H1 (cell line): Measurements from ENCODE around the gene NAXE. TPM values are rescaled to one million over a fixed set of nuclear protein-coding genes. Genes with fewer than 3 reads are reported as not detected.
A peak's percentile ranks its signal among the peaks of the same experiment; 100 is the strongest.

Experiments
- CTCF ChIA-PET: fragments of 300-600 bp; sonication (Branson Sonifier 250); formaldehyde crosslinking; loops from one replicate; lab custom pipeline; 2021; ENCODE audit not compliant: partially characterized antibody; lab: Charles Lee
- POLR2A ChIA-PET: fragments of 300-600 bp; sonication (Branson Sonifier 250); formaldehyde crosslinking; loops from one replicate; lab custom pipeline; 2021; ENCODE audit warnings: inconsistent platforms; ENCODE audit not compliant: partially characterized antibody; lab: Charles Lee
- DNase-seq, 2 experiments: peaks; one replicate each; pipeline versions ENCODE4 v3.0.0 to v3.0.0-alpha.2; 2010 to 2022; ENCODE audit warnings: low spot score in 2 of 2, low read depth in 1 of 2, mixed read lengths in 1 of 2
- FAIRE-seq: peaks from 2 replicates; lab custom pipeline; 2011; peaks lifted over from hg19 to GRCh38; lab: Jason Lieb, UNC
- H2AFZ ChIP-seq: 2 replicates; pipeline ENCODE4 v1.8.1; 2012; ENCODE audit warnings: low read length, inconsistent platforms
- H2AK5ac ChIP-seq: 2 replicates; pipeline ENCODE4 v1.6.1; 2013; ENCODE audit warnings: low read depth, low read length
- H2BK120ac ChIP-seq: replicated peaks from 2 replicates; pipeline ENCODE3; 2013; ENCODE audit warnings: low read depth, low read length, inconsistent platforms
- H2BK12ac ChIP-seq: 2 replicates; pipeline ENCODE4 v1.6.1; 2013; ENCODE audit warnings: low read depth, low read length
- H2BK15ac ChIP-seq: 2 replicates; pipeline ENCODE4 v1.6.1; 2013; ENCODE audit warnings: low read length
- H2BK20ac ChIP-seq: 2 replicates; pipeline ENCODE4 v1.6.1; 2013; ENCODE audit warnings: low read length
- H2BK5ac ChIP-seq: 2 replicates; pipeline ENCODE4 v1.6.1; 2013; ENCODE audit warnings: low read depth, low read length
- H3K14ac ChIP-seq: 2 replicates; pipeline ENCODE4 v1.6.1; 2013; ENCODE audit warnings: inconsistent platforms; ENCODE audit not compliant: insufficient read length
- H3K18ac ChIP-seq: 2 replicates; pipeline ENCODE4 v1.6.1; 2013; ENCODE audit warnings: low read length; ENCODE audit errors: extremely low read depth
- H3K23ac ChIP-seq: 2 replicates; pipeline ENCODE4 v1.6.1; 2013; ENCODE audit warnings: inconsistent platforms; ENCODE audit not compliant: insufficient read length
- H3K23me2 ChIP-seq: 2 replicates; pipeline ENCODE4 v1.6.1; 2013; ENCODE audit warnings: low read depth, low read length
- H3K27ac ChIP-seq: 2 replicates; pipeline ENCODE4 v1.6.1; 2011; ENCODE audit warnings: low read depth, low read length, inconsistent platforms
- H3K27me3 ChIP-seq, 4 experiments: replicated peaks in 1 of 4; 1 replicate in 1 of 4; 2 replicates in 3 of 4; pipeline versions ENCODE4 v1.6.1 to v1.8.1; 2011 to 2013; ENCODE audit warnings: low read length in 3 of 4, mild to moderate bottlenecking in 3 of 4, inconsistent platforms in 2 of 4, mixed read lengths in 2 of 4, moderate library complexity in 1 of 4; ENCODE audit not compliant: control insufficient read depth in 3 of 4, insufficient read depth in 3 of 4; ENCODE audit errors: extremely low read depth in 1 of 4
- H3K36me3 ChIP-seq, 4 experiments: 2 replicates each; pipeline versions ENCODE4 v1.6.1 to v1.8.1; 2011 to 2013; ENCODE audit warnings: mild to moderate bottlenecking in 4 of 4, low read length in 3 of 4, moderate library complexity in 2 of 4, control low read depth in 1 of 4, inconsistent platforms in 1 of 4; ENCODE audit not compliant: insufficient read depth in 4 of 4, control insufficient read depth in 2 of 4
- H3K4ac ChIP-seq: replicated peaks from 2 replicates; pipeline ENCODE3; 2013; ENCODE audit warnings: low read length, low read depth, mixed read lengths, inconsistent platforms; ENCODE audit not compliant: insufficient read length
- H3K4me1 ChIP-seq, 4 experiments: replicated peaks in 1 of 4; 1 replicate in 1 of 4; 2 replicates in 3 of 4; pipeline versions ENCODE4 v1.6.1 to v1.8.1; 2011 to 2013; ENCODE audit warnings: low read length in 3 of 4, inconsistent platforms in 2 of 4, mixed read lengths in 1 of 4; ENCODE audit not compliant: insufficient read depth in 4 of 4, control insufficient read depth in 3 of 4
- H3K4me2 ChIP-seq, 2 experiments: 2 replicates each; pipeline versions ENCODE4 v1.6.1 to v1.8.1; 2011 to 2013; ENCODE audit warnings: low read depth in 2 of 2, low read length in 2 of 2, control low read depth in 1 of 2, inconsistent platforms in 1 of 2, mild to moderate bottlenecking in 1 of 2; ENCODE audit not compliant: insufficient read depth in 1 of 2
- H3K4me3 ChIP-seq, 4 experiments: fragments of 200-600, 300-600 bp in 1 of 4; sonication (generic), shearing (Covaris generic), sonication (Bioruptor Twin) in 1 of 4; 2 replicates each; pipeline versions ENCODE4 v1.5.1 to v1.8.1; 2011 to 2016; ENCODE audit warnings: low read length in 4 of 4, low read depth in 3 of 4, control low read depth in 2 of 4, inconsistent platforms in 2 of 4, mild to moderate bottlenecking in 2 of 4, mixed read lengths in 1 of 4, moderate library complexity in 1 of 4; ENCODE audit not compliant: insufficient read depth in 2 of 4; ENCODE audit errors: extremely low read depth in 1 of 4
- H3K56ac ChIP-seq: replicated peaks from 2 replicates; pipeline ENCODE3; 2013; ENCODE audit warnings: low read depth, mild to moderate bottlenecking, mixed read lengths, low read length, inconsistent platforms; ENCODE audit not compliant: insufficient read length
- H3K79me1 ChIP-seq: 2 replicates; pipeline ENCODE4 v1.6.1; 2013; ENCODE audit warnings: low read depth, low read length, control low read depth
- H3K79me2 ChIP-seq, 2 experiments: 2 replicates each; pipeline versions ENCODE4 v1.6.1 to v1.8.1; 2012 to 2013; ENCODE audit warnings: low read length in 2 of 2, mild to moderate bottlenecking in 2 of 2, inconsistent platforms in 1 of 2; ENCODE audit not compliant: insufficient read depth in 2 of 2, control insufficient read depth in 1 of 2
- H3K9ac ChIP-seq, 4 experiments: replicated peaks in 1 of 4; 1 replicate in 1 of 4; 2 replicates in 3 of 4; pipeline versions ENCODE4 v1.6.1 to v1.8.1; 2011 to 2013; ENCODE audit warnings: low read depth in 3 of 4, low read length in 3 of 4, control low read depth in 2 of 4, mild to moderate bottlenecking in 2 of 4, moderate library complexity in 2 of 4, inconsistent platforms in 1 of 4; ENCODE audit errors: extremely low read depth in 1 of 4
- H3K9me3 ChIP-seq, 2 experiments: 2 replicates each; pipeline versions ENCODE4 v1.6.1 to v1.8.1; 2012 to 2013; ENCODE audit warnings: mild to moderate bottlenecking in 2 of 2, moderate library complexity in 2 of 2, control low read depth in 1 of 2, inconsistent platforms in 1 of 2, low read depth in 1 of 2, low read length in 1 of 2, mixed read lengths in 1 of 2; ENCODE audit not compliant: insufficient read depth in 2 of 2
- H4K20me1 ChIP-seq, 2 experiments: replicated peaks in 1 of 2; 2 replicates each; pipeline versions ENCODE3 to v1.8.1; 2011 to 2013; ENCODE audit warnings: inconsistent platforms in 2 of 2, low read length in 2 of 2, mild to moderate bottlenecking in 1 of 2; ENCODE audit not compliant: insufficient read depth in 2 of 2, control insufficient read depth in 1 of 2
- H4K5ac ChIP-seq: 2 replicates; pipeline ENCODE4 v1.6.1; 2013; ENCODE audit warnings: low read length, low read depth, mixed read lengths, inconsistent platforms; ENCODE audit not compliant: insufficient read length
- H4K8ac ChIP-seq: 2 replicates; pipeline ENCODE4 v1.8.0; 2013; ENCODE audit warnings: mild to moderate bottlenecking, moderate library complexity, low read length, inconsistent platforms; ENCODE audit not compliant: insufficient read depth; ENCODE audit errors: extremely low read depth
- H4K91ac ChIP-seq: replicated peaks from 2 replicates; pipeline ENCODE3; 2013; ENCODE audit warnings: low read length, mixed read lengths, inconsistent platforms; ENCODE audit not compliant: insufficient read length
- BACH1 ChIP-seq: IDR thresholded peaks from 2 replicates; pipeline ENCODE4 v1.6.1; 2012; ENCODE audit warnings: low read length, improper control_type of control experiment
- CTCF ChIP-seq, 3 experiments: IDR thresholded peaks; 1 replicate in 2 of 3; 2 replicates in 1 of 3; pipeline versions ENCODE4 v1.5.1 to v1.6.1; 2011; ENCODE audit warnings: low read length in 3 of 3, mild to moderate bottlenecking in 3 of 3, inconsistent platforms in 2 of 3, low read depth in 1 of 3, moderate library complexity in 1 of 3; ENCODE audit not compliant: insufficient read depth in 1 of 3; ENCODE audit errors: control extremely low read depth in 1 of 3
- JUND ChIP-seq: IDR thresholded peaks from 2 replicates; pipeline ENCODE4 v1.6.1; 2011; ENCODE audit warnings: mild to moderate bottlenecking, improper control_type of control experiment, low read length
- POU5F1 ChIP-seq: IDR thresholded peaks from 2 replicates; pipeline ENCODE4 v1.6.1; 2011; ENCODE audit warnings: low read depth, mild to moderate bottlenecking, low read length, moderate library complexity
- SP1 ChIP-seq: IDR thresholded peaks from 2 replicates; pipeline ENCODE4 v1.6.1; 2011; ENCODE audit warnings: low read depth, low read length
- SP2 ChIP-seq: IDR thresholded peaks from 2 replicates; pipeline ENCODE4 v1.6.1; 2012; ENCODE audit warnings: mild to moderate bottlenecking, low read length, inconsistent platforms
- TAF7 ChIP-seq: optimal IDR thresholded peaks from 2 replicates; pipeline ENCODE3; 2011; ENCODE audit warnings: low read depth, mild to moderate bottlenecking, inconsistent platforms, low read length, moderate library complexity, borderline replicate concordance
- USF2 ChIP-seq: IDR thresholded peaks from 2 replicates; pipeline ENCODE4 v1.6.1; 2011; ENCODE audit warnings: low read length, improper control_type of control experiment
- WGBS, 2 experiments: shearing (Covaris generic) in 1 of 2; methylation state at CpG; one replicate each; pipeline versions ENCODE4 v1.1.6 to v1.1.7; 2013 to 2015; ENCODE audit warnings: low lambda C conversion rate in 2 of 2, mixed read lengths in 2 of 2, inconsistent platforms in 1 of 2, low coverage in 1 of 2, missing lambda C conversion rate in 1 of 2; ENCODE audit not compliant: insufficient replicate concordance in 2 of 2, insufficient coverage in 1 of 2, insufficient read length in 1 of 2; ENCODE audit errors: extremely low coverage in 1 of 2, missing lambda C conversion rate in 1 of 2; 5-methylcytosine and 5-hydroxymethylcytosine counted together
- polyA plus RNA-seq, 7 experiments: library from polyadenylated mRNA; depleted of rRNA in 3 of 7; stranded (reverse) in 5 of 7; unstranded in 2 of 7; fragments of >200 nt in 5 of 7; fragments of 200-250 nt in 2 of 7; gene quantifications; 1 replicate in 5 of 7; 2 replicates in 1 of 7; 4 replicates in 1 of 7; pipeline versions ENCODE4 v1.2.1 to v1.2.3, GENCODE V29; 2011 to 2013; ENCODE audit warnings: missing spikeins in 2 of 7, mixed read lengths in 2 of 7
- total RNA-seq: library from RNA; stranded (reverse); fragmentation: NEBNext Ultra II Directional; extraction: Animal tissue kit (Norgen Biotek cat#: 25700); gene quantifications from 2 replicates; pipeline ENCODE4 v1.2.1, GENCODE V29; 2021

Gene NAXE
- total and polyA plus RNA-seq, 2 of the 8 experiments (the other 6 are each of a cell fraction or from before 2014, with no cell fraction given), result 73.1 to 74.3 TPM

GRCh38 chr1:156640842-156641706 lies 49.5 kb downstream of the NAXE start:
- WGBS, 2 experiments, result 48% methylated on average over 6 of the region's 6 CpGs; no CpG with 5 or more reads in 1 of the 2 experiments
- TF ChIP-seq SP2 (no peak), BACH1 (no peak), CTCF (IDR thresholded peaks at IDR 0.05; ENCODE audit: control extremely low read depth in 1 of 3, insufficient read depth in 1 of 3, low read depth in 1 of 3, low read length in 3 of 3) (no peak), JUND (no peak), SP1 (no peak), TAF7 (no peak), POU5F1 (no peak), USF2 (no peak)

More at GRCh38 chr1:156640842-156641706, 49.5 kb downstream of the NAXE start:
- Histone ChIP-seq H3K4me3 (peak overlapping the region; percentile 26 to 72 (median 47)), H3K79me1 (no peaks in the 10 kb centered on the region), H4K91ac (no peak overlapping the region), H2AK5ac (no peak overlapping the region; the same call in 1 of the 2 replicates), H2BK12ac (peak overlapping the region; percentile 50; the same call in 1 of the 2 replicates), H4K5ac (no peak overlapping the region), H2BK5ac (no peak overlapping the region; the same call in 1 of the 2 replicates), H2BK20ac (no peak overlapping the region), H3K9me3 (no peaks in the 10 kb centered on the region), H3K36me3 (no peaks in the 10 kb centered on the region), H4K20me1 (peaks cover 0 to 4% of the 10 kb centered on the region in 2 experiments), H4K8ac (no peak overlapping the region), H3K27ac (no peak overlapping the region), H3K18ac (no peak overlapping the region; the same call in 1 of the 2 replicates), H3K14ac (no peak overlapping the region), H3K23me2 (peaks cover 11% of the 10 kb centered on the region; the same call in 1 of the 2 replicates), H3K4ac (no peak overlapping the region), H2BK15ac (no peak overlapping the region), H2BK120ac (no peak overlapping the region), H3K9ac (no peak overlapping the region), H3K4me2 (peak overlapping the region; percentile 77 to 95), H3K56ac (no peak overlapping the region), H3K27me3 (peaks cover 9 to 76% (median 59%) of the 10 kb centered on the region in 4 experiments), H2AFZ (no peak overlapping the region), H3K4me1 (peaks cover 3 to 21% (median 15%) of the 10 kb centered on the region in 4 experiments), H3K79me2 (no peaks in the 10 kb centered on the region), H3K23ac (no peak overlapping the region)
- ChIA-PET CTCF (interaction anchor here (0.6 to 43.0 kb wide), 9 partner anchors 11 to 157 kb away, joined by 3 to 868 read pairs (median 15); partner anchors contain the start of genes CRABP2, HAPLN2 and NES), POLR2A (interaction anchor here (0.7 to 3.6 kb wide), 8 partner anchors 11 to 187 kb away, joined by 3 to 13 read pairs (median 4); partner anchors contain the start of genes HAPLN2 and HDGF)
- no peak for DNase-seq
- FAIRE-seq, result no peak
